ENCODE measurements around the gene LSM4. TPM values are rescaled to one million over a fixed set of nuclear protein-coding genes. Genes with fewer than 3 reads are reported as not detected.
"Not testable (repeated sequence)": the region's sequence is repeated elsewhere in the genome, so short reads cannot be mapped to it uniquely, and the experiment has no call there.

LSM4 gene
- total RNA-seq, 1 donor from 2014 or later, result 440 TPM

GRCh38 chr19:18351544-18351943, 28.7 kb upstream of the LSM4 start:
- Histone ChIP-seq H3K79me2 (ENCODE audit: low read depth) (no peaks in the 10 kb centered on the region), H3K27me3 (no peaks in the 10 kb centered on the region), H3K4me3 (no peak overlapping the region), H4K20me1 (ENCODE audit: low read depth) (no peaks in the 10 kb centered on the region), H3K9me3 (ENCODE audit: low read depth) (no peaks in the 10 kb centered on the region), H2AFZ (replicated peaks) (no peak overlapping the region), H3K27ac (no peak overlapping the region), H3K4me1 (no peaks in the 10 kb centered on the region), H3K9ac (no peak overlapping the region), H3K36me3 (no peaks in the 10 kb centered on the region), H3F3A (ENCODE audit: low read depth) (peaks cover 3% of the 10 kb centered on the region), H3K4me2 (no peak overlapping the region)
- H3K27me3 Mint-ChIP-seq (ENCODE audit: insufficient read depth, low read depth), result peaks cover 5% of the 10 kb centered on the region
- H3K27ac Mint-ChIP-seq, result no peak overlapping the region
- peaks cover 2% of the 10 kb centered on the region for H3K36me3 Mint-ChIP-seq
- TF ChIP-seq CTCF (IDR thresholded peaks at IDR 0.05) (no peak), EZH2 (IDR thresholded peaks at IDR 0.05) (no peak), EZH2phosphoT487 (IDR thresholded peaks at IDR 0.05) (no peak)
- peaks cover 12% of the 10 kb centered on the region for H3K4me1 Mint-ChIP-seq
- H3K4me3 Mint-ChIP-seq, result no peak overlapping the region
- no peak for DNase-seq (ENCODE audit: low spot score)
- H3K9me3 Mint-ChIP-seq, result no peaks in the 10 kb centered on the region

GRCh38 chr19:18350490-18350889, 27.6 kb upstream of the LSM4 start:
- peaks cover 4% of the 10 kb centered on the region for H3K4me1 ChIP-seq
- H3K27ac ChIP-seq, result no peak overlapping the region
- no peak overlapping the region for H2AFZ ChIP-seq (replicated peaks)
- H3K36me3 Mint-ChIP-seq, result peaks cover under 1% of the 10 kb centered on the region
- H3K4me1 Mint-ChIP-seq, result peaks cover 20% of the 10 kb centered on the region
- peaks cover 12% of the 10 kb centered on the region for H3F3A ChIP-seq (ENCODE audit: low read depth)
- H3K9ac ChIP-seq, result no peak overlapping the region
- no peaks in the 10 kb centered on the region for H3K27me3 ChIP-seq
- DNase-seq (ENCODE audit: low spot score), result no peak
- H3K27ac Mint-ChIP-seq, result no peak overlapping the region
- H3K79me2 ChIP-seq (ENCODE audit: low read depth), result no peaks in the 10 kb centered on the region
- H3K9me3 Mint-ChIP-seq, result no peaks in the 10 kb centered on the region
- H3K4me2 ChIP-seq, result no peak overlapping the region
- TF ChIP-seq EZH2phosphoT487 (IDR thresholded peaks at IDR 0.05), result no peak
- TF ChIP-seq CTCF (IDR thresholded peaks at IDR 0.05), result no peak
- no peak for TF ChIP-seq EZH2 (IDR thresholded peaks at IDR 0.05)
- H3K36me3 ChIP-seq, result no peaks in the 10 kb centered on the region
- no peak overlapping the region for H3K4me3 Mint-ChIP-seq
- no peak overlapping the region for H3K4me3 ChIP-seq
- peaks cover 5% of the 10 kb centered on the region for H3K27me3 Mint-ChIP-seq (ENCODE audit: insufficient read depth, low read depth)
- no peaks in the 10 kb centered on the region for H4K20me1 ChIP-seq (ENCODE audit: low read depth)
- H3K9me3 ChIP-seq (ENCODE audit: low read depth), result no peaks in the 10 kb centered on the region

GRCh38 chr19:18349524-18350128, 26.8 kb upstream of the LSM4 start:
- Histone ChIP-seq H3K9me3 (ENCODE audit: low read depth) (no peaks in the 10 kb centered on the region), H3F3A (ENCODE audit: low read depth) (peaks cover 20% of the 10 kb centered on the region), H3K27me3 (no peaks in the 10 kb centered on the region), H3K4me1 (peaks cover 10% of the 10 kb centered on the region), H4K20me1 (ENCODE audit: low read depth) (peaks cover 5% of the 10 kb centered on the region), H3K4me3 (no peak overlapping the region), H3K27ac (no peak overlapping the region), H3K36me3 (no peaks in the 10 kb centered on the region), H3K4me2 (no peak overlapping the region), H2AFZ (replicated peaks) (no peak overlapping the region), H3K79me2 (ENCODE audit: low read depth) (no peaks in the 10 kb centered on the region), H3K9ac (no peak overlapping the region)
- Mint-ChIP-seq H3K4me3 (no peak overlapping the region), H3K4me1 (peaks cover 28% of the 10 kb centered on the region), H3K27ac (peak overlapping the region; percentile 34), H3K27me3 (ENCODE audit: insufficient read depth, low read depth) (peaks cover 4% of the 10 kb centered on the region), H3K36me3 (no peaks in the 10 kb centered on the region), H3K9me3 (no peaks in the 10 kb centered on the region)
- peak; percentile 49 for DNase-seq (ENCODE audit: low spot score)
- TF ChIP-seq EZH2phosphoT487 (IDR thresholded peaks at IDR 0.05) (no peak), CTCF (IDR thresholded peaks at IDR 0.05) (peak; percentile 71)

GRCh38 chr19:18348818-18349339, 26.0 kb upstream of the LSM4 start:
- not testable (repeated sequence) for H3K36me3 ChIP-seq; H3K27ac ChIP-seq; H3K9me3 ChIP-seq (ENCODE audit: low read depth); H3K4me3 Mint-ChIP-seq; H3K79me2 ChIP-seq (ENCODE audit: low read depth); H3K27ac Mint-ChIP-seq; H3K9me3 Mint-ChIP-seq; DNase-seq (ENCODE audit: low spot score); H3K4me3 ChIP-seq; H3K9ac ChIP-seq; H2AFZ ChIP-seq (replicated peaks); H3K36me3 Mint-ChIP-seq; H3K27me3 ChIP-seq; H3K4me2 ChIP-seq; H3K27me3 Mint-ChIP-seq (ENCODE audit: insufficient read depth, low read depth)
- Histone ChIP-seq H3K4me1 (peaks cover 18% of the 10 kb centered on the region), H3F3A (ENCODE audit: low read depth) (peaks cover 28% of the 10 kb centered on the region), H4K20me1 (ENCODE audit: low read depth) (peaks cover 13% of the 10 kb centered on the region)
- H3K4me1 Mint-ChIP-seq, result peaks cover 35% of the 10 kb centered on the region

Data from neural progenitor cell (in vitro differentiated cells).